ENCODE data around the gene CSMD2.

Gene CSMD2

DNA sequence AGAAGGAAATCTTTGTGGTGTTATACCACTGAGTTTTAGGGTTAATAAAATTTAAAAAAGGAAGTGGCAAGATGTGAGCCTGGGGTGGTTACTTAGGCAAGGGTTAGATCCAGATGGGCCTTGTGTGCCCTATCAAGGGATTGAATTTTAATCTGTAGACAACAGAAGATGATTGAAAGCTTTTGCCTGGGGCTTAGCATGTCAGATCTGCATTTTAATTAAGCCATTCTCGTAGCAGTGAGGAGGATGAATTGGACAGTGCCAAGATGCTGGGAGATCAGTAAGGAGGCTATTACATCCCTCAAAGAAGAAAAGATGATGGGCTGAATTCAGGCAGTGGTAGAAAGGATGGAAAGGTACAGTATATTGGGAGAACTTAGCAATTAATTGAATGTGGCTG is 258.9 kb downstream of the CSMD2 start:
- no peak for DNase-seq (ENCODE audit: low read depth in 2 of 3, low spot score in 1 of 3)

DNA sequence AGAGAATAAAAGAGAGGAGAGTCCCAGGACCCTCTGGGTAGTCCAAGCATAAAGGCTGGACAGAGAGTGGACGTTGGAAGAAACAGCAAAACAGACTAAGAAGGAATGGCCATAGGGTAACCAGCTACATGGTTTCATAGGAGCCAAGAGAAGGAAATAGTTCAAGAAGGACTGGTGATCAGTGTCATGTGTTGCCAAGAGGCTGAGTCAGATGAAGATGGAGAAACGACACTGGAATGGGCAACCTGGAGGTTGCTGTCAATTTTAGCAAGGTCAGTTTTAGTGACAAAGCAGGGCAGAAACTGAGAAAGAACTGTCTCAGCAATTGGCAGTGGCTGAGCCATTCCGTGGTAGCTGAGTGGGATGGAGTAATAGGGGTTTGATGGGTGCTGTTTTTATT is 259.8 kb downstream of the CSMD2 start:
- no peak for DNase-seq (ENCODE audit: low read depth in 2 of 3, low spot score in 1 of 3)

DNA sequence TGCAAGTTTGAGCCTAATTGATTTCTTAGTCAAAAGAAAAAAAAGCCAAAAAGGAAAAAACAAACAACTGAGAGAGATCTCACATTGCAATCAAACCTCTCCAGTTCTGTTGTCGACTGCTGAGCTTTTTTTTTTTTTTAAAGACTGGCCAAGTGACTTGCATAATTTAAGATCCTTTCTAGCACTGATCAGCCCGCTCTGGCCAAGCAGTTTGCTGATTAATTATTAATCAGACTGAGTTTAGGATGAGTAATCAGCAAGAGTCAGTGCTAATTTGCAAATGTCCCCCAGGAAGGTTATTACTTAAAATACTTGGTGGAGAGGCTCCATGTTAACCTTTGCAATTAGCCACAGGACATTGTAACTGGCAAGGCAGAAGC is 261.8 kb downstream of the CSMD2 start:
- DNase-seq (ENCODE audit: low read depth in 2 of 3, low spot score in 1 of 3) = no peak

DNA sequence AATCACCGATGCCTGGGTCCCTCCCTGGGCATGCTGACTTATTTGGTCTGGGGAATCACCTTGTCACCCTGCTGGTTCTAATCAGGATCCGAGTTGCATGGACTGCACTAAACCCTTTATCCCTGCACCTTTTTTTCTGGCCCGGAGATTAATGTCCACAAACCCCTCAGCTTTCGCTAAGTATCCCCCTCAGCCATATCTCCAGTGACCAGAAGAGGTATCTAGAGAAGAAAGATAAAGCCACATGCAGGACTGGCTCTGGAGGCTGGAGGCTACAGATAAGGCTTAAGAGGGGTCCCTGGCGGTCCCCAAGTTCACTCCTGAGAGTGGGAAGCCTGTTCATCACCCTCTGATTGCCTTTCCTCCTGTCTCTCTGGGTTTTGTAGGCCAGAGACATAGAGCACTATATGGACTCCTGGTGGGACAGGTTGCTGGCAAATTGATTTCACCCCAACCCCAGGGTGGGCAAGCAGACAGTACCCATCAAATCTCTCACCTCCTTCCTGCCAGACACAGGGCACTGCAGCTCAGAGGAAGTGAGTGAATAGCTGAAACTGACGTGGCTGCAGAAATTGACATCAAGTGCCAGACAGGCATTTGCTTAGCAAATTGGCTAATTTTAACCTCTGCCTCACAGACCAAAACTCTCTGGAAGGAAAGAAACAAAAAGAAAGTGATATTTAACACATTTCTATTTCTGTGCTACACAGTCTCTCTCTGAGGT is 262.4 kb downstream of the CSMD2 start:
- no peak for DNase-seq (ENCODE audit: low read depth in 2 of 3, low spot score in 1 of 3)

DNA sequence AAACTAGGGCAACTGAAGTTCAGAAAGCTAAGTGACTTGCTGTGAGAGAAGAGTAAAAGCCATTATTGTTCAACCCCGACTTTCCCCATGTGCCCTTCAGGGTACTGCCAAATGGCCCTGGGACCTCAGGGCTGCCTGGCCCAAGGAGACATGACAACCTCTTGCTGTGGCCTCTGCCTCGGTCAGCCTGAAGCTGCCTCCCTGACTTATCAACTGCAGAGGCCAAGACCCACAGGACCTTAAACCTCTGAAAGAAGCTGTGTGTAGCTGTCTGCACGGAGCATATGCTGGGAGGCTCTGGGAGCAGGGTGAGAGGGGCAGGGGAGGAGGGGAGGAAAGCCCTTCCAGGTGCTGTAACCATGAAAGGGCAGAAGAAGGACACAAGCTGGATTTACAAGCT is 265.3 kb downstream of the CSMD2 start:
- no peak for DNase-seq (ENCODE audit: low read depth in 2 of 3, low spot score in 1 of 3)

DNA sequence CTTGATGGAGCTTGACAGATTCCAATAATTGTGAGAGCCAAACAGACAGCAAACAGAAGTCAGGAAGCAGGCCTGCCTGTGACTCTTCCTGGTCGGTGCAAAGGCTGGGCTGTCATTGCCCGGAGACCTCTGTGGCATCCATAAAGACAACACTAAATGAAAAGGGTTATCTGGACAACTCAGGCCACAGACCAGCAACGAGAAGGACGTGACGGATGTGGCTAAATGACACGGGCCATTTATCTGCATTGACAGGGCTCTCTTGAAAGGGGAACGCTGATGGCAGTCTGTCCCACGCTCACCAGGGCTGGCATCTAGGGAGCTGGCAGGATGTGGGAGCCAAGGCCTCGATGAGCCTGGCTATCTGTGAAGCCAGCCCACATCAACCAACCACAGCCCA is 266.1 kb downstream of the CSMD2 start:
- DNase-seq (ENCODE audit: low read depth in 2 of 3, low spot score in 1 of 3) = no peak

DNA sequence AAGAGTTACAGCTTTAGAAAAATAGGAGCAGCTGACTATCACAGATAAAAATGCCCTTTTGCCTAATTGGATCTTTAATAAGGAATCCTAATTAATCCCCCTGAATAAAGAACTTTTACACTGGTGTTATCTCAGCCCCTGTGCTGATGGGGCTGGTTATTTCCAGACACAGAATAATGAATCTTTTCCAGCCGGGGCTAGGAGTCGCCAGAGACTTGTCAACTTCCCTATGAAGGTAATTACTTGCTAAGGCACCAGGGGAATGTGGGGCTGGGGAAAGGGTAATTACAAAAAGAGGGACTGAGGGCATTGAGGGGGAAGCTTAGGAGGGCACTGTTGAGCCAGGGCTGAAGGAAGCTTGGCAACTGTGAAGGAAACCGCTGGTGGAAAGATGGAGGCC is 266.6 kb downstream of the CSMD2 start:
- DNase-seq (ENCODE audit: low read depth in 2 of 3, low spot score in 1 of 3) = no peak

DNA sequence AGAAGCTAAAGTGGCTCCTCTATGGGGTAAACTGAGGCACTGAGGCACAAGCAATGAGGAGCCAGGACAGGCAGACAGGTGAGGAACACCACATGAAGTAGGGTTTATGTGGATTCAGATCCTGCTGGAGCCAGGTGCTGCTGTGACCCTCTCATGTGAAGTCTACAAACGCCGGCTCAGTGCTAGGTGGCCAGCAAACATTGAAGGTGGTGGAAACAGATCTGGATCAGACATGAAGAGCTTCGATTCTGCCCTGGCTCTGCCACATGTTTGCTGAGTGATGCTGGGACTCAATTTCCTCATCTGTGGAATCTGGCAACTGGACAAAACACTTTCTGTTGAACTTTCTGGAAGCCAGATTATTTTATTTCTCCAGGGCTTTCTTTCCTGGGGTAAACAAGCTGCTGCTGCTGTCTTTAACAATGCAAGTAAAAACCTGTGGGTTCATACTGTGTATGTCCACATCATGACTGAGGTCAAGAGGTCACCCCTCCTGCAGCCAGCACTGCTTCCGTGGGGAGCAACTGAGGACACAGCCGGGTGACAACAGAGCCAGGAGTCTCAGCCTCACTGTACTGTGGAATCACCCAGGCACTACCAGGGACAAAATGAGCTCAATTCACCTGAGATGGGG is 267.8 kb downstream of the CSMD2 start:
- no peak for DNase-seq (ENCODE audit: low read depth in 2 of 3, low spot score in 1 of 3)

DNA sequence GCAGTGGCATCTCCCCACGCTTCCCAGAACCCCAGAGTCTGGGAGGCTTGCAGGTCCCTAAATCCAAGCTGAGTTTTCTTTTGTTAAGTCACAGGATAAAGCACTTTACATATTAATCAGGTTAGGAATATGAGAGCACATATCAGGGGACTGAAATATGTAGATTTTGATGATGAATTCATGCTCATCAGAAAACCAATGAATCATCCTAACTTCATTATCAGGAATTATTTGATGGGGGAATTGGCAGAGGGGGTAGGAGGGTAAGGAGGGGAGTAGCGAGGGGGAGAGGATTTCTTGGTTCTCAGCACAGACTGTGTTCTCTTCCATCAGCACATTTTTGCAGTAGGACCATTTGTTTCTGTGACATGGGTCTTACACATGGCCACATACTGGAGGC is 269.1 kb downstream of the CSMD2 start:
- no peak for DNase-seq (ENCODE audit: low read depth in 2 of 3, low spot score in 1 of 3)

DNA sequence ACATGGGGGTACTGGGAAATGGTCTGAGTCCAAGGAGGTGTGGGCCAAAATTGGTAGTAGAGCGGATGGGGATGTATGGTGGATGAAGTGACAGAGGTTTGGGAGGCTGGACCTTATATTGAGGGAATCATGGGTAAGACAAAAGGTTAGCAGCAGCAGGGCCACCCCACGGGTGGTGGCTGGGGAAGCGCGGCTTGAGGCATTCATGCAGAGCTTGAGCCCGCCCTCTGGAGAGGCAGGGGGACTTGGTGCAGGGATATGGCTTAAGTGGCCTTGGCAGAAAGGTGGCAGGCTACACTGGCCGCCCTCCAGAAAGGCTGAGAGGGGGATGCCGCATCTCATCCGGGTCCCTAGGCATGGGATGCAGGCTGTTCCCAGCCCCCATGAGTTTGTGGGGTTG is 269.6 kb downstream of the CSMD2 start:
- no peak for DNase-seq (ENCODE audit: low read depth in 2 of 3, low spot score in 1 of 3)

DNA sequence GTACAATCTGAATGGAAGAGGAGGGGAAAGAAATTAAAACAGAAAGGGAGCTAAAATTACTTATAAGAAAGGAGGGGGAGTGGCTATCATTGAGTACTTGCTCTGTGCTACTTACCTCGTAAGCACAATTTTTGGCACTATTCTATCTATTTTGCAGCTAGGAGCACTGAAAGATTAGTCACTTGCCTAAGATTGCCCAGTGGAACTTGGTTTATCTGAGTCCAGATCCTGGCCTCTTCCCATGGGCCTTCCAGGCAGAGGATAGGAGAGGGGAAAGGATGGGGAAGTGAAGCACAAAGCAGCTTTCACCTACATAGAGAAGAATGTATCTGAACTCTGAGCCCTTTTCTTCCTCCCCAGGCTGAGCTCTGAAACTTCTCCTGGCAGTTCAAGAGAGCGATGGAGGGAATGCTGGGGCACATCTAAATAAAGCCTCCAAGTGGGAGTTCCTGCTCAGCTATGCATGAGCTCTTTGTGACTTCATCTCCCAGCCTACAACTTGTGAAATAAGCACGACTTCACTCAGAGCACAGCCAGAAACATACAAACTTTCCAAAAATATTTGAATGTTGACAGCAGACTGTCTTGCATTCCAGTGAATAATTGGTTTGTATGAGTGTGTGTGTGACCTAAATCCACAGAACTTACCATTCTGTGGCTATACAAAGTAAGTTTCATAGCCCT is 271.7 kb downstream of the CSMD2 start:
- DNase-seq (ENCODE audit: low read depth in 2 of 3, low spot score in 1 of 3) = no peak

DNA sequence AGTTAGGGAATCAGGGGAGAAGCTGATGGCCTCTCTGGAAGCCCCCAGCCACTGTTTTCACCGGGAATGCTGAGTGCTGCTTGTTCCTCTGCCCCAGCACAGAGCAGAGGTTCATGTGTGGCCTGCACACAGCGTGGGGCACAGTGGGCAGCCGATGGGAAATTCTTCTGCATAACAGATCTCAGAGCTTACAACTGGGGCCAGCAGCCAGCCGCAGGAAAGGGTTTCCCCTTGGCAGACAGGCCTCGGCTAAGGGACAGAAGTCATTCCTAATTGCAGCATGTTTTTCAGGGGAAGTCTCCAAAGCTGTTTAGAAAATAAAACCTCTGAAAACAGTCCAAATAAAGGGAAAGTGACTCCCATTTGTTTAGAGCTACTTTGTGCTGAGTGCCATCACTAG is 278.5 kb downstream of the CSMD2 start:
- DNase-seq (ENCODE audit: low read depth in 2 of 3, low spot score in 1 of 3) = no peak

DNA sequence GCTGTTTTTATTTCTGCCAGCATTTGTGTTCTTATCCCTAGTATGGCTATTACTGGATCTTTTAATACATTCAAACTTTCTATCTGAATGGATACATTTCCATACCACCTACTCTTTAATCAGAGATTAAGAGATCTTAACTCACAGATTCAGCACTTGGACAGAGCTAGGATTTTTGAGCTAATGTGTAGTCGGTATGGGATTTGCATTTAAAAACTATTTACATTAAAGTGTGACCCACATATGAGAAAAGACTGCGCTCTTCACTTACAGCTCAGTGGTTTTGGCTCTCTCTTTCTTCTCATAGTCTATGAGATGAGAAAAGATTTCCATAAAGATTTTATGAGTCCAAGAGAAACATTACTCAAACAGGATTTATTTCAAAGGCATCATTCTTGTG is 284.7 kb downstream of the CSMD2 start:
- no peak for DNase-seq (ENCODE audit: low read depth in 2 of 3, low spot score in 1 of 3)

DNA sequence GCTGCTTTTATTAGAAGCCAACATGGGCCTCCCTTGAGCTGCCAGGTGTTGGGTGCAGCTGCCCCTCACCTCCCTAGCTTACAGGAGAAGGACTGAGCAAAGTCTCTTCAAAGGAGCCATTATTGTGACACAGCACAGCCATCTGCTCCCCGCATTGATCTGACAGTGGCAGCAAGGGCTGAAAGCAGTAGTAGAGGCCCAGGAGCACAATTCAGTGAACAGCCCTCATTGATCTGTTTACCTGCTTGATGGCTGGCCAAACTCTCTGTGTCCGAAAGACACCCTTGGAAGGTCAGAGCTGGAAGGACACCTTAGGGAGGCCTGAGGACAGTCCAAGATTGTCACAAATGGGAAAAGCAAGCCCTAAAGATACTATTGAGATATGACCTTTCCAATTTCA is 286.6 kb downstream of the CSMD2 start:
- DNase-seq (ENCODE audit: low read depth in 2 of 3, low spot score in 1 of 3) = no peak

DNA sequence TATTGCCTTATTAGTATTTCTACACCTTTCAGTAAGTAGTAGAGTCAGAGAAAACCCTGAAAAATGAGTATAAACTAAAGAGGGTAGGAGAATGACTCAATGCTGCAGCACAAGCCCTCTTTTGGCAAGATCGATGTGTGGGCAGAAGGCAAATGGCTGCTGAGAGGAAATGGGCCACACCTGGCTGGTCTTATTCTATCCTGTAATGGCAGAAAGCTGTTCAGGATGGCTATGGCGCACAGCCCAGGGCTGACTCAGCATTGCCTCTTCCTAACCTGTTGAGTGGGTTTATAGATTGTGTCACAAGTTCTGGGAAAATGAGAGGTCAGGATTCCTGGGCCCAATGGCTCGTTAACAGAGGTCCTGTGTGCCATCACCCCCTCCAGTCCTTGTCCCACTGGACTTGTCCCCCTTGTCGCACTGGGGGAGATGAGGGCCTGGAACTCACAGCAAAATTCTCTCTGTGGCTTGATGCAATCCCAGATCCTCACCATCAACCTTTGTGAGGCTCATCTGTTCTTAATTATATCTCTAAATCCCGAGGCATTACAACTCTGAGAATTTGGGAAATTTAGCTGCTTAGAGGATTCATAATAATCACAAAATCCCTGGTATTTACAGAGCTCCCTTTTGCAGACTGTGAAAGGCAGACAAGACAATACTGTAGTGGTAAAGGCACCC is 287.9 kb downstream of the CSMD2 start:
- no peak for DNase-seq (ENCODE audit: low read depth in 2 of 3, low spot score in 1 of 3)

DNA sequence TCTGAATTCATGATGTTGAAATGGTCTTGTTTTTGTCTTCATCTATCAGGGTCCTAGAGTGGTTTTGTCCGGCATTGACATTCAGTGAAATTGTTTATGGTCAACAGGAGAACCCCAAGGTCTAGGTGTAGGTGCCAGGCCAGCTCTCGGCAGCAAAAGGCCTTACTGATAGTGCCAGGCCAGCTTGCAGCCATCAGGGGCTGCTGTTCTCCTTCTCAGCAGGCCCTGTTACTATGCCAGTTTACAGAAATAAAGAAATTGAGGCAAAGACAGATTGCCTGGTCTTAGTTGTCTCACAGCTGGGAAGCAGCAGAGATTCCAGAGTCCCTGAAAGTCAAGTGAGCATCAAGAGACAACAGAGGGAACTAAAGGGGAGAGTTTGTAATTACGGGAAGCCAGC is 289.2 kb downstream of the CSMD2 start:
- no peak for DNase-seq (ENCODE audit: low read depth in 2 of 3, low spot score in 1 of 3)

DNA sequence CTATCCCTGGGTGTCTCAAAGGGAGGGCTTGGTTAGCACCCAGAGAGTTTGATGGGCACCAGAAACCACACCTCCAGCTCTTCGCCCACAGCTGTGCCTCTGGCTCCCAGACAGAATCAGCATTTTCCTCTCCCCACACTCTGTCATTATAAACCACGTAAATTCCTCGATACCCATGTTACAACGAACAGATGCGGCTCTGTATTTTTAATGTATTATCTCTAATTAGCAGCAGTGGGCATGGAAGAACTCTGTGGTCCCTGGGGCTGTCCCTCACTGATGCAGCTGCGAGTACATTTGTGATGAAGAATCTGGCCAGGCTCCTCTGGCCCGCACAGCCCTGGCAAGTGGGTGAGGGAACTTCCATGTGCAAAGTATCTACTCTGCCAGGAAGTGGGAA is 290.4 kb downstream of the CSMD2 start:
- DNase-seq (ENCODE audit: low read depth in 2 of 3, low spot score in 1 of 3) = no peak

DNA sequence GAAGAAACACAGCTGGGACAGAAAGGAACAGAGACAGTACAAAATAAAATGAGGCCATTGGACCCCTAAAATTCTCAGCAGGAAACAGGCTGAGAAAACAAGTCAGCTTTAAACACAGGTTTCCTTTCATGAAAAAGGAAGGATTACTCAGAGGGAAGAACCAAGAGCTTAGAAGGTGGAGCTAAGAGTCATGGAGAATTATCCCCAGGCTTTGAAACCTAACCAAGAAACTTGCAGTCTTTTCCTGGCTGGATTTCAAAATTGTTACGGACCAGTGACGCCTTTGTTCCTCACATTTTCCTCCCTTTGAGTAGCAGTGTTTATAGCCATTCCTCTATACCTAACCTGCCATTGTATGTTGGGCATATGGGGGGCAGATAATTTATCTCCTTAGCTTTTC is 292.3 kb downstream of the CSMD2 start:
- DNase-seq (ENCODE audit: low read depth in 2 of 3, low spot score in 1 of 3) = no peak

DNA sequence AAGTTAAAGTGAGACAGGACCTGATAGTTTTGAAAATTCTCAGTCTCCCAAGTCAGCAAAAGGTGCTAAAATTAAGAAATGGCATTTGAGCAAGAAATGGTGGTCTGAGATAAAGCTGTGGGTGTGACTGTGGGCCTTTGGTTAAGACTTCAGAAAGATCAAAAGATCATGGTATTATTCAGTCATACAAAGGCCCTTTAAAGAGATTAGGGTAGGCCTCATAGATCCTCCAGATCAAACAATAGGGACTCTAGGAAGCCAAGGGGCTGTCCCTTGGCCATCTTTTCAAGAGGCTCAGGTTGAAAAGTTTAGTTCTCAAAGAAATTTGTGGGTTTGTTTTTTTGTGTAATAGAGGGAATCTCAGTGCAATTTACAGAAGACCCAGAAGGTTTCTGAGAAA is 292.8 kb downstream of the CSMD2 start:
- DNase-seq (ENCODE audit: low read depth in 2 of 3, low spot score in 1 of 3) = no peak

DNA sequence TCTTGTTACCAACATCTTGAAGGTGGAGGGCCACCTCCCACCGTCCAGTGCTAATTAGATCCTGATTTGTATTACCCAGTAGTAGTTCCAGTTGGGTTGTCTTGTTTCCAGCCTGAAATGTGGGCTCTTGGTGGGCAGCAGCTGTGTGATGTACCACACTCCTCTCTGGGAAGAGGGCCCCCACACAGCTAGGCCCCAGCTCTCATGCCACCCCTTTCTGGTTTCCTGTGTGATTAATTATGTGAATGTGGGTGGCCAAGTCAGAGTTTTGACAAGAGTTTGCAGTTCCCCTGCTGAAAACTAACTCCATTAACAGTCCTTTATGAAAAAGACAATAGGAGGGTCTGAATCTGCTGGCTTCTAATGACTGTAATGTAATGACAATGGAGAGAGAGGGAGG is 297.3 kb downstream of the CSMD2 start:
- no peak for DNase-seq (ENCODE audit: low read depth in 2 of 3, low spot score in 1 of 3)

DNA sequence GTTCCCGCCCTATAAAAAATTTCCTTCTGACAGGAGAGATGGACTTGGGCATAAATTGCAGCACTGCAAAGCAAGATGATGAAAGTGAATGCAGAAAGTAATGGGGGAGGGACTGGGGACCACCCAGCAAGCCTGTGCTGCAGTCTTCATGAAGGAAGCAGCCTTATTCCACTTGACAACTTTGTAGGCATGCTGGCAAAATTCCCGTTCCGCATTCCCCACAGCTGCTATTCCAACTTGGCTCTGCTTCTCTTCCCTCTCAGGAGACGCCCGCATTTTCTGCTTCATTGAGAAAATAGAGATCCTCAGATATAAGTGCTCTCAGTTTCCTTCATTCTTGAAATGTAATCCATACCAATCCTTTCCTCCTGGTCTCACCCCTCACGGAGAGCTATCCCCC is 298.7 kb downstream of the CSMD2 start:
- no peak for DNase-seq (ENCODE audit: low read depth in 2 of 3, low spot score in 1 of 3)

Data from stimulated activated CD4-positive, alpha-beta T cell treated with anti-CD3 and anti-CD28 coated beads, Interleukin-12 subunit alpha, Interleukin-12 subunit beta, amount 100 ng/mL, for 48 hours (primary cell).